Measurements from ENCODE around the gene C1QTNF4. TPM values are rescaled to one million over a fixed set of nuclear protein-coding genes. Genes with fewer than 3 reads are reported as not detected.

Gene C1QTNF4
- total RNA-seq (2022) (0.63 and 0.75 TPM in 2 replicates), Bru-seq, nascent RNA (percentile 16 among the genes with signal in this experiment), BruChase-seq, experiment 1, labeled RNA remaining after a 2-hour chase (percentile 35 among the genes with signal in this experiment), BruChase-seq, experiment 2, labeled RNA remaining after a 6-hour chase (percentile 37 among the genes with signal in this experiment)
- long read RNA-seq = 0 reads

- Mint-ChIP-seq H3K4me1 (ENCODE audit: low read depth, unreplicated experiment) (no peaks in the 10 kb centered on the region), H3K36me3 (ENCODE audit: insufficient read depth, unreplicated experiment) (no peaks in the 10 kb centered on the region), H3K27ac (ENCODE audit: unreplicated experiment) (no peak within 1 kb of the TSS), H3K9me3 (ENCODE audit: unreplicated experiment) (no peaks in the 10 kb centered on the region), H3K27me3 (ENCODE audit: insufficient read depth, unreplicated experiment) (peaks cover 12% of the 10 kb centered on the region), H3K4me3 (ENCODE audit: unreplicated experiment) (peak within 1 kb of the TSS; percentile 64)
- 0 out of 2 replicates have a peak, but pooled peaks cover 5% of the 10 kb centered on the region for H3K4me1 ChIP-seq
- peak in 1 of 2 experiments; percentile 40 for DNase-seq
- H3K9me3 ChIP-seq = no peaks in the 10 kb centered on the region
- ChIA-PET CTCF (no interaction called here), POLR2A (no interaction called here)
- no TSS peak for BruUV-seq (replicated peaks)
- peaks cover 4% of the 10 kb centered on the region for H3K27me3 ChIP-seq (replicated peaks; ENCODE audit: control insufficient read depth, insufficient read depth, low read length)
- no peaks in the 10 kb centered on the region for H3K36me3 ChIP-seq (ENCODE audit: control insufficient read depth, insufficient read depth, low read length)
- intact Hi-C loops (cut with micrococcal nuclease; ENCODE audit: unreplicated experiment) = no loop called here
- H3K4me3 ChIP-seq (ENCODE audit: low read depth, low read length) = peak within 1 kb of the TSS; percentile 50
- TF ChIP-seq, protein P1, sequence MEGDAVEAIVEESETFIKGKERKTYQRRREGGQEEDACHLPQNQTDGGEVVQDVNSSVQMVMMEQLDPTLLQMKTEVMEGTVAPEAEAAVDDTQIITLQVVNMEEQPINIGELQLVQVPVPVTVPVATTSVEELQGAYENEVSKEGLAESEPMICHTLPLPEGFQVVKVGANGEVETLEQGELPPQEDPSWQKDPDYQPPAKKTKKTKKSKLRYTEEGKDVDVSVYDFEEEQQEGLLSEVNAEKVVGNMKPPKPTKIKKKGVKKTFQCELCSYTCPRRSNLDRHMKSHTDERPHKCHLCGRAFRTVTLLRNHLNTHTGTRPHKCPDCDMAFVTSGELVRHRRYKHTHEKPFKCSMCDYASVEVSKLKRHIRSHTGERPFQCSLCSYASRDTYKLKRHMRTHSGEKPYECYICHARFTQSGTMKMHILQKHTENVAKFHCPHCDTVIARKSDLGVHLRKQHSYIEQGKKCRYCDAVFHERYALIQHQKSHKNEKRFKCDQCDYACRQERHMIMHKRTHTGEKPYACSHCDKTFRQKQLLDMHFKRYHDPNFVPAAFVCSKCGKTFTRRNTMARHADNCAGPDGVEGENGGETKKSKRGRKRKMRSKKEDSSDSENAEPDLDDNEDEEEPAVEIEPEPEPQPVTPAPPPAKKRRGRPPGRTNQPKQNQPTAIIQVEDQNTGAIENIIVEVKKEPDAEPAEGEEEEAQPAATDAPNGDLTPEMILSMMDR (IDR thresholded peaks at IDR 0.05; ENCODE audit: insufficient read depth in 1 of 2, low read depth in 1 of 2, low read length in 1 of 2, severe bottlenecking in 1 of 2, unreplicated experiment in 1 of 2) = no peak
Measured at GRCh38 chr11:47593934-47594855, at the start of gene C1QTNF4. Gene C1QTNF4, minus strand, starts transcription at chr11:47594411. Its CDS starts 3,601 bp downstream, at chr11:47590810.

GRCh38 chr11:47642099-47642855 lies 48.1 kb upstream of the C1QTNF4 start, which contains the start of gene MTCH2:
Gene MTCH2, minus strand, starts transcription at chr11:47642559. Its CDS starts 94 bp downstream, at chr11:47642465.
- no peaks in the 10 kb centered on the region for H3K27me3 Mint-ChIP-seq (ENCODE audit: insufficient read depth, unreplicated experiment)
- peak; percentile 97 for DNase-seq
- no peaks in the 10 kb centered on the region for H3K9me3 Mint-ChIP-seq (ENCODE audit: unreplicated experiment)
- Histone ChIP-seq H3K4me1 (peaks cover 8% of the 10 kb centered on the region; the same call in 1 of the 2 replicates), H3K36me3 (ENCODE audit: control insufficient read depth, insufficient read depth, low read length) (no peaks in the 10 kb centered on the region), H3K4me3 (ENCODE audit: low read depth, low read length) (peak within 1 kb of the TSS; percentile 87), H3K9me3 (no peaks in the 10 kb centered on the region), H3K27me3 (replicated peaks; ENCODE audit: control insufficient read depth, insufficient read depth, low read length) (no peaks in the 10 kb centered on the region)
- H3K4me1 Mint-ChIP-seq (ENCODE audit: low read depth, unreplicated experiment) = no peaks in the 10 kb centered on the region
- CTCF ChIA-PET = interaction anchor here (0.5 to 0.8 kb wide), 2 partner anchors 66 to 85 kb away, joined by 4 to 6 read pairs; no protein-coding TSS in a partner anchor
- POLR2A ChIA-PET = no interaction called here
- BruUV-seq (replicated peaks) = no TSS peak
- peak within 1 kb of the TSS; percentile 98 for H3K27ac Mint-ChIP-seq (ENCODE audit: unreplicated experiment)
- H3K36me3 Mint-ChIP-seq (ENCODE audit: insufficient read depth, unreplicated experiment) = peaks cover 38% of the 10 kb centered on the region
- TF ChIP-seq, protein P1 (IDR thresholded peaks at IDR 0.05; ENCODE audit: insufficient read depth in 1 of 2, low read depth in 1 of 2, low read length in 1 of 2, severe bottlenecking in 1 of 2, unreplicated experiment in 1 of 2) = peak in 1 of 2 experiments; percentile 53
- H3K4me3 Mint-ChIP-seq (ENCODE audit: unreplicated experiment) = peak within 1 kb of the TSS; percentile 99
- intact Hi-C loops (cut with micrococcal nuclease; ENCODE audit: unreplicated experiment) = loop anchor here (1.0 to 10.0 kb wide), 4 partner anchors 73 to 213 kb away; partner anchors contain the start of genes AGBL2 and FNBP4
